Loucy (cell line): ENCODE results near the gene SMAD3.

Experiments used
- CTCF ChIP-seq: fragments of 200-600 bp; sonication (generic); conservative IDR thresholded peaks from 2 replicates; pipeline ENCODE4 v1.5.1; 2014; ENCODE audit warnings: mild to moderate bottlenecking, antibody characterized with exemption, low read length
- EZH2phosphoT487 ChIP-seq: fragments of 200-600 bp; IDR thresholded peaks from 2 replicates; pipeline ENCODE4 v1.6.1; 2018; ENCODE audit warnings: antibody characterized with exemption, mild to moderate bottlenecking, moderate library complexity, borderline replicate concordance

GRCh38 chr15:67108122-67108961 is 42.9 kb downstream of the SMAD3 start:
- TF ChIP-seq CTCF (no peak), EZH2phosphoT487 (no peak)
